Measurements from ENCODE around the gene MON1B.

Gene MON1B

GRCh38 chr16:77194295-77195231, 3.6 kb downstream of the MON1B start:
- ATAC-seq, result no peak
- no peak for TF ChIP-seq BACH2 (CRISPR knock-in tag; IDR thresholded peaks at IDR 0.05; ENCODE audit: borderline replicate concordance)
- no peak for TF ChIP-seq ZFP30 (CRISPR knock-in tag; IDR thresholded peaks at IDR 0.05)
- TF ChIP-seq ZNF565 (CRISPR knock-in tag; conservative IDR thresholded peaks at IDR 0.05; ENCODE audit: low read depth), result no peak
- TF ChIP-seq PPARA (CRISPR knock-in tag; IDR thresholded peaks at IDR 0.05; ENCODE audit: borderline replicate concordance), result no peak
- no peak for TF ChIP-seq ZFP3 (CRISPR knock-in tag; IDR thresholded peaks at IDR 0.05)

DNA sequence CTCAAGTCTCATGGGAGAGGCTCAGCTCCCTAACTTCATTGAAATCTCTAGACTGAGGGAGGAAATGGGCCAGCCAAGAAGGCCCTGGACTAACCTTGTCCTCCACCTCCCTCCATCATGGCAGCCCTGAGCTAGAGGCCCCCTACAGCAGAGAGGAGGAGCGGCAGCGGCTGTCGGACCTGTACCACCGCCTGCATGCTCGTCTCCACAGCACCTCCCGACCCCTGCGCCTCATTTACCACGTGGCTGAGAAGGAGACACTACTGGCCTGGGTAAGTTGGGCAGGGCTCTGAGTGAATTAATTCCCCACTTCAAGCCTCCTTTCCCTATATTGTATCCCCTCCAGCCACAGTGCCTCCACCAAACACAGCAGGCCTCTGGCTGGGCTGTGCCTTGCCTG, 4.4 kb downstream of the MON1B start:
- ATAC-seq, result no peak
- TF ChIP-seq CSDC2 (CRISPR knock-in tag; IDR thresholded peaks at IDR 0.05), result no peak
- TF ChIP-seq, protein P1, sequence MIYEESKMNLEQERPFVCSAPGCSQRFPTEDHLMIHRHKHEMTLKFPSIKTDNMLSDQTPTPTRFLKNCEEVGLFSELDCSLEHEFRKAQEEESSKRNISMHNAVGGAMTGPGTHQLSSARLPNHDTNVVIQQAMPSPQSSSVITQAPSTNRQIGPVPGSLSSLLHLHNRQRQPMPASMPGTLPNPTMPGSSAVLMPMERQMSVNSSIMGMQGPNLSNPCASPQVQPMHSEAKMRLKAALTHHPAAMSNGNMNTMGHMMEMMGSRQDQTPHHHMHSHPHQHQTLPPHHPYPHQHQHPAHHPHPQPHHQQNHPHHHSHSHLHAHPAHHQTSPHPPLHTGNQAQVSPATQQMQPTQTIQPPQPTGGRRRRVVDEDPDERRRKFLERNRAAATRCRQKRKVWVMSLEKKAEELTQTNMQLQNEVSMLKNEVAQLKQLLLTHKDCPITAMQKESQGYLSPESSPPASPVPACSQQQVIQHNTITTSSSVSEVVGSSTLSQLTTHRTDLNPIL (CRISPR knock-in tag; IDR thresholded peaks at IDR 0.05; ENCODE audit: low read depth), result no peak
- TF ChIP-seq BACH2 (CRISPR knock-in tag; IDR thresholded peaks at IDR 0.05; ENCODE audit: borderline replicate concordance), result no peak
- TF ChIP-seq ARNTL (CRISPR knock-in tag; IDR thresholded peaks at IDR 0.05; ENCODE audit: borderline replicate concordance, low read depth), result no peak
- TF ChIP-seq ZC3H10 (CRISPR knock-in tag; IDR thresholded peaks at IDR 0.05), result no peak
- TF ChIP-seq ESRRG (CRISPR knock-in tag; IDR thresholded peaks at IDR 0.05), result no peak
- no peak for TF ChIP-seq ZNF70 (CRISPR knock-in tag; IDR thresholded peaks at IDR 0.05)
- TF ChIP-seq TOX (CRISPR knock-in tag; IDR thresholded peaks at IDR 0.05; ENCODE audit: borderline replicate concordance), result no peak
- no peak for TF ChIP-seq PPARA (CRISPR knock-in tag; IDR thresholded peaks at IDR 0.05; ENCODE audit: borderline replicate concordance)
- TF ChIP-seq POU6F1 (CRISPR knock-in tag; IDR thresholded peaks at IDR 0.05; ENCODE audit: borderline replicate concordance, low read depth), result no peak
- no peak for TF ChIP-seq ZNF565 (CRISPR knock-in tag; conservative IDR thresholded peaks at IDR 0.05; ENCODE audit: low read depth)

GRCh38 chr16:77197747-77198146, 6.8 kb downstream of the MON1B start:
- TF ChIP-seq TOX (CRISPR knock-in tag; IDR thresholded peaks at IDR 0.05; ENCODE audit: borderline replicate concordance) (no peak), ZNF70 (CRISPR knock-in tag; IDR thresholded peaks at IDR 0.05) (no peak), ZFP30 (CRISPR knock-in tag; IDR thresholded peaks at IDR 0.05) (no peak), PATZ1 (CRISPR knock-in tag; IDR thresholded peaks at IDR 0.05; ENCODE audit: borderline replicate concordance) (no peak), RARB (CRISPR knock-in tag; IDR thresholded peaks at IDR 0.05) (no peak), ARNTL (CRISPR knock-in tag; IDR thresholded peaks at IDR 0.05; ENCODE audit: borderline replicate concordance, low read depth) (no peak), ZFP3 (CRISPR knock-in tag; IDR thresholded peaks at IDR 0.05) (no peak), ZNF565 (CRISPR knock-in tag; conservative IDR thresholded peaks at IDR 0.05; ENCODE audit: low read depth) (no peak), ZC3H10 (CRISPR knock-in tag; IDR thresholded peaks at IDR 0.05) (no peak)
- ATAC-seq, result no peak

DNA sequence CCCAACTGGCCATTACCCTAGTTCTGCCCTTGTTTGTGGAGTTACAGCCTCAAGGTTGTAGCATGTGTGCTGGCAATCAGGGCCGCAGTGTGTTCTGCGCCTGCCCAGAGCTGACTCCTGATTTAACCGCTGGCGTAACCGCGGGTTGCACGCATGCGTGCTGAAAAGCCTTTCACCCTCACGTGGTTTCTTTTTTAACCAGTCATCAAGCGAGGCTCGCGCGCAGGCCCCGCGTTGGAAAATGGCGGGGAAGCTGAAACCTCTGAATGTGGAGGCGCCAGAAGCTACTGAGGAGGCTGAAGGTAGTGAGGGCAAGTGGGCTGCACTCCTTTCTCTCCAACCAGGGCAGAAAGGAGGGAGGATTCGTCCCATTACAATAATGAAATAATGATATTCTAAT, 8.2 kb downstream of the MON1B start, which contains the start of gene SYCE1L:
Gene SYCE1L, plus strand, starts transcription at position 198 of the 400 bp plus-strand sequence. Its CDS starts 44 bp downstream, at position 242.
- TF ChIP-seq GLIS3 (CRISPR knock-in tag; IDR thresholded peaks at IDR 0.05), result no peak
- no peak for ATAC-seq

- ATAC-seq, result no peak
- no peak for TF ChIP-seq PATZ1 (CRISPR knock-in tag; IDR thresholded peaks at IDR 0.05; ENCODE audit: borderline replicate concordance)
- no peak for TF ChIP-seq POU6F1 (CRISPR knock-in tag; IDR thresholded peaks at IDR 0.05; ENCODE audit: borderline replicate concordance, low read depth)
- no peak for TF ChIP-seq OSR1 (CRISPR knock-in tag; IDR thresholded peaks at IDR 0.05)
- TF ChIP-seq CSDC2 (CRISPR knock-in tag; IDR thresholded peaks at IDR 0.05), result no peak
- no peak for TF ChIP-seq TOX (CRISPR knock-in tag; IDR thresholded peaks at IDR 0.05; ENCODE audit: borderline replicate concordance)
- TF ChIP-seq ARNTL (CRISPR knock-in tag; IDR thresholded peaks at IDR 0.05; ENCODE audit: borderline replicate concordance, low read depth), result no peak
Measured at GRCh38 chr16:77206533-77206932, 15.5 kb downstream of the MON1B start.

Data from SK-N-SH treated with all-trans-retinoic acid at 6 μM for 48 hours (cell line).